OCI-LY3 (cell line): ENCODE measurements around the gene TMEM229A.

Source experiments
- H2AFZ ChIP-seq: fragments of 200-600, 300-600 bp; shearing (Covaris generic); 2 replicates; pipeline ENCODE4 v1.6.0; 2014; ENCODE audit warnings: antibody characterized with exemption, low read depth, low read length
- H3K27ac ChIP-seq: fragments of 200-600, 300-600 bp; sonication (generic); 2 replicates; pipeline ENCODE4 v1.5.1; 2014; ENCODE audit warnings: mild to moderate bottlenecking, low read length, moderate library complexity, mixed read lengths
- H3K27me3 ChIP-seq: fragments of 200-600, 300-600 bp; sonication (generic); 2 replicates; pipeline ENCODE4 v1.6.1; 2014; ENCODE audit warnings: low read depth, low read length, mixed read lengths
- H3K36me3 ChIP-seq: fragments of 200-600, 300-600 bp; sonication (generic); replicated peaks from 2 replicates; pipeline ENCODE3; 2014; ENCODE audit warnings: low read depth, low read length, mixed read lengths
- H3K4me1 ChIP-seq: fragments of 300-600, 200-600 bp; sonication (generic); 2 replicates; pipeline ENCODE4 v1.6.1; 2014; ENCODE audit warnings: low read length, mixed read lengths
- H3K4me2 ChIP-seq: fragments of 200-600, 300-600 bp; sonication (generic); 2 replicates; pipeline ENCODE4 v1.6.1; 2014; ENCODE audit warnings: low read length, mixed read lengths
- H3K4me3 ChIP-seq: fragments of 300-600, 200-600 bp; sonication (generic); 2 replicates; pipeline ENCODE4 v1.5.1; 2014; ENCODE audit warnings: antibody characterized with exemption, mild to moderate bottlenecking, low read length, moderate library complexity
- H3K79me2 ChIP-seq: fragments of 300-600, 200-600 bp; shearing (Covaris generic); 2 replicates; pipeline ENCODE4 v1.6.1; 2014; ENCODE audit warnings: mild to moderate bottlenecking, low read length, mixed read lengths
- H3K9ac ChIP-seq: fragments of 300-600, 200-600 bp; shearing (Covaris generic); 2 replicates; pipeline ENCODE4 v1.6.0; 2014; ENCODE audit warnings: mild to moderate bottlenecking, low read length, moderate library complexity
- H3K9me3 ChIP-seq: fragments of 200-600, 300-600 bp; shearing (Covaris generic); 2 replicates; pipeline ENCODE4 v1.6.1; 2014; ENCODE audit warnings: low read length, mixed read lengths; ENCODE audit not compliant: insufficient read depth
- H4K20me1 ChIP-seq: fragments of 200-600, 300-600 bp; sonication (generic); 2 replicates; pipeline ENCODE4 v1.6.1; 2016; ENCODE audit warnings: low read length, mixed read lengths; ENCODE audit not compliant: insufficient read depth
- EZH2phosphoT487 ChIP-seq: fragments of 200-600 bp; shearing (Covaris generic); IDR thresholded peaks from 2 replicates; pipeline ENCODE4 v1.6.1; 2018; ENCODE audit warnings: antibody characterized with exemption, mixed run types, low read depth
- TF ChIP-seq, protein P1 (sequence below): fragments of 200-600, 300-600 bp; sonication (generic); IDR thresholded peaks from 2 replicates; pipeline ENCODE4 v1.5.1; 2014; ENCODE audit warnings: antibody characterized with exemption, low read length, low read depth

The TMEM229A gene

DNA sequence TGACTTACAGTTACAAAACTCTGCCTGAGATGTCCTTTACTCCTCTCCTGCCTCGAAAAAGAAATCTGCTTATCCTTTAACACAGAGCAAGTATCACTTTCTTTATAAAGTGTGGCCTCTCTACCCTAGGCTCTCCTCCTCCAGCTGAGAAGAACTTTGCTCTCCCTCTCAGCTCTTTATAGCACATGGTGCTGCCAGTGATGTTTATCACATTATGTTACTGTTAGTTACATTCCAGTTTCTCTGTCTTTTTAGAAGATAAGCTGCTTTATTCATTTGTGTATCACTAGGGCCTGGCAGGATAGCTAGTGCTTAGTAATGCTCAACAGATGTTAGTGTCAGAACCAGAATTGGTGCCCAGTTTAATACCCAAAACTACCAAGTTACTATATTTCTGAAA lies 41.1 kb upstream of the TMEM229A start:
- no peak overlapping the region for H3K27ac ChIP-seq
- no peak overlapping the region for H3K4me2 ChIP-seq

DNA sequence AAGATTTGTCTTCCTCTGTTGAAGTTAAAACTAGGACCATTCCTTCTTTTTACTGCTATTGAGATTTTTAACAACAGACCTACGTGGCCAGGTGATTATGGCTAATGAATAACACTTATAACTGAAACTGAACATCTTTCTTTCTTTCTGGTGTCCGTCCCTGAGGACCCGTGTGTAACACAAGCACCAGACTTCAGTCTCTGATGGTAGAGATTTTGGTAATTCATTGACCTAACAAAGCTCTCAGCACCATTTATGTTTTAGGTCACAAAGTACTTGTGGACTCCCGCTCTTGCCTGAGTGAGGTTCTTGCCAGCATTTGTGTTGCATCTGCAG lies 40.4 kb upstream of the TMEM229A start:
- no peak overlapping the region for H3K9ac ChIP-seq
- no peaks in the 10 kb centered on the region for H3K4me1 ChIP-seq
- H3K36me3 ChIP-seq, result no peaks in the 10 kb centered on the region
- H3K79me2 ChIP-seq, result no peaks in the 10 kb centered on the region
- no peaks in the 10 kb centered on the region for H3K27me3 ChIP-seq
- H3K27ac ChIP-seq, result no peak overlapping the region
- no peaks in the 10 kb centered on the region for H3K9me3 ChIP-seq
- TF ChIP-seq, protein P1, sequence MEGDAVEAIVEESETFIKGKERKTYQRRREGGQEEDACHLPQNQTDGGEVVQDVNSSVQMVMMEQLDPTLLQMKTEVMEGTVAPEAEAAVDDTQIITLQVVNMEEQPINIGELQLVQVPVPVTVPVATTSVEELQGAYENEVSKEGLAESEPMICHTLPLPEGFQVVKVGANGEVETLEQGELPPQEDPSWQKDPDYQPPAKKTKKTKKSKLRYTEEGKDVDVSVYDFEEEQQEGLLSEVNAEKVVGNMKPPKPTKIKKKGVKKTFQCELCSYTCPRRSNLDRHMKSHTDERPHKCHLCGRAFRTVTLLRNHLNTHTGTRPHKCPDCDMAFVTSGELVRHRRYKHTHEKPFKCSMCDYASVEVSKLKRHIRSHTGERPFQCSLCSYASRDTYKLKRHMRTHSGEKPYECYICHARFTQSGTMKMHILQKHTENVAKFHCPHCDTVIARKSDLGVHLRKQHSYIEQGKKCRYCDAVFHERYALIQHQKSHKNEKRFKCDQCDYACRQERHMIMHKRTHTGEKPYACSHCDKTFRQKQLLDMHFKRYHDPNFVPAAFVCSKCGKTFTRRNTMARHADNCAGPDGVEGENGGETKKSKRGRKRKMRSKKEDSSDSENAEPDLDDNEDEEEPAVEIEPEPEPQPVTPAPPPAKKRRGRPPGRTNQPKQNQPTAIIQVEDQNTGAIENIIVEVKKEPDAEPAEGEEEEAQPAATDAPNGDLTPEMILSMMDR, result no peak
- no peak for TF ChIP-seq EZH2phosphoT487
- H3K4me2 ChIP-seq, result no peak overlapping the region
- H2AFZ ChIP-seq, result no peak overlapping the region
- H4K20me1 ChIP-seq, result no peaks in the 10 kb centered on the region
- H3K4me3 ChIP-seq, result no peak overlapping the region

More for the DNA sequence above, 41.1 kb upstream of the TMEM229A start:
- TF ChIP-seq EZH2phosphoT487, result no peak
- TF ChIP-seq, protein P1, result no peak
- Histone ChIP-seq H3K9ac (no peak overlapping the region), H3K4me3 (no peak overlapping the region), H4K20me1 (no peaks in the 10 kb centered on the region), H3K4me1 (no peaks in the 10 kb centered on the region), H2AFZ (no peak overlapping the region), H3K27me3 (no peaks in the 10 kb centered on the region), H3K9me3 (no peaks in the 10 kb centered on the region), H3K79me2 (no peaks in the 10 kb centered on the region), H3K36me3 (no peaks in the 10 kb centered on the region)

DNA sequence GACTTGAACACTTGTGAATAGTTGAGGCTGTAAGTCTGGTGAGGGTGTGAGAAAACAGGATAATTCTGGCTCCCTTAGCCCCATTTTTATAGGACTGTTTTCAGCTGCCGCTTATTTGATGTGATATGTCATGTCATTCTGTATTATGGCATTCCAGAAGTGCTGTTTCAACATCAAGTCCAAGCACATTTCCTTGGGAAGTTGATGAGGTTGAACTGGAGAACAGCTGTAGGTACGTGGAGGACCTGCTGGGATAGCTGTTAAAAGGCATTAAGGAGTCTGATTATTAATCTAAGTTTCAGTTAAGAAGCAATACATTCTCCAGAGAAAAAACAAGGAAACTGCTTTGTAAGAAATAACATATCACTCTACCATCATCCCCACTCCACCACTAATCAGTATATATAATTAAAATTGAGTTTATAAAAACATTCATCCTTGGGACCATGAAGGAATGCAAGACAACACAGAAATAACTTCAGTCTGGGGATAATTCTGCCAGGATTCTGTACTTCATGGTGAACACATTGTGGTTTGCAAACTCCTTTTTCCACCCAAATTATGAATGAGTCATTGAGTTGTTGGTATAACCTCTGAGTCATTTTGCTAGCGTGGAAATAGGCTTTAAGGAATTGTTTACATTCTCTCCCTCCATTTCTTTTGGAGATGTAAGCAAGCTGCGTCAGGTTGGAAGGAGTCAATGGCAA lies 39.9 kb upstream of the TMEM229A start:
- H3K4me1 ChIP-seq, result no peaks in the 10 kb centered on the region
- H3K9me3 ChIP-seq, result no peaks in the 10 kb centered on the region
- H3K4me3 ChIP-seq, result no peak overlapping the region
- H4K20me1 ChIP-seq, result no peaks in the 10 kb centered on the region
- TF ChIP-seq, protein P1, result no peak
- no peak for TF ChIP-seq EZH2phosphoT487
- 0 out of 2 replicates have a peak overlapping the region, but pooled peaks have one; percentile 28 for H2AFZ ChIP-seq
- H3K36me3 ChIP-seq, result no peaks in the 10 kb centered on the region
- H3K27ac ChIP-seq, result no peak overlapping the region
- no peak overlapping the region for H3K9ac ChIP-seq
- H3K4me2 ChIP-seq, result no peak overlapping the region
- H3K79me2 ChIP-seq, result no peaks in the 10 kb centered on the region
- H3K27me3 ChIP-seq, result no peaks in the 10 kb centered on the region

DNA sequence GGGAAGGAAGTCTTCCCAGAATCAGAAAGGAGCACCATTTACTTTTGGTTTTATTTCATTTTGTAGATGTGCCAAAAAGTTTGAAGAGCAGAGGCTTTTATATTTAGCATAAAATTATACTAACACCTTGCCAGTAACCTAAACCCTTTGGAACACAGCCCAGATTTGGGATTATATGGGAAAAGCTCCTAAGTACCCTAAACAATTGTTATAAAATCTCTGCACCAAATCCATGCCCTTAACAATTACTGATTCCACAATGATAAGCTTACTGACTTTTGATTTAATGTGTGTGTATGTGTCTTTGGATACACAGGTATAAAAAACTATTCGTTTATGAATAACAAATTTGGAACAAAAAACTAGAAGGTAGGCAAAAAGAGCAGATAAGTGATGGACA lies 39.0 kb upstream of the TMEM229A start:
- no peaks in the 10 kb centered on the region for H3K36me3 ChIP-seq
- TF ChIP-seq EZH2phosphoT487, result no peak
- TF ChIP-seq, protein P1, result no peak
- no peak overlapping the region for H3K4me3 ChIP-seq

More for the DNA sequence above, 39.0 kb upstream of the TMEM229A start:
- no peaks in the 10 kb centered on the region for H3K4me1 ChIP-seq
- no peak overlapping the region for H3K9ac ChIP-seq
- H3K27me3 ChIP-seq, result no peaks in the 10 kb centered on the region
- H3K4me2 ChIP-seq, result no peak overlapping the region
- no peaks in the 10 kb centered on the region for H3K79me2 ChIP-seq
- no peaks in the 10 kb centered on the region for H4K20me1 ChIP-seq
- no peak overlapping the region for H2AFZ ChIP-seq
- H3K9me3 ChIP-seq, result no peaks in the 10 kb centered on the region
- H3K27ac ChIP-seq, result no peak overlapping the region
